ENCODE measurements around the gene SMOC2. TPM values are rescaled to one million over a fixed set of nuclear protein-coding genes. Genes with fewer than 3 reads are reported as not detected.
A peak's percentile ranks its signal among the peaks of the same experiment; 100 is the strongest.

Gene SMOC2
- total and polyA plus RNA-seq, 8 donors = 7.1 to 18.8 (median 9.5) TPM

DNA sequence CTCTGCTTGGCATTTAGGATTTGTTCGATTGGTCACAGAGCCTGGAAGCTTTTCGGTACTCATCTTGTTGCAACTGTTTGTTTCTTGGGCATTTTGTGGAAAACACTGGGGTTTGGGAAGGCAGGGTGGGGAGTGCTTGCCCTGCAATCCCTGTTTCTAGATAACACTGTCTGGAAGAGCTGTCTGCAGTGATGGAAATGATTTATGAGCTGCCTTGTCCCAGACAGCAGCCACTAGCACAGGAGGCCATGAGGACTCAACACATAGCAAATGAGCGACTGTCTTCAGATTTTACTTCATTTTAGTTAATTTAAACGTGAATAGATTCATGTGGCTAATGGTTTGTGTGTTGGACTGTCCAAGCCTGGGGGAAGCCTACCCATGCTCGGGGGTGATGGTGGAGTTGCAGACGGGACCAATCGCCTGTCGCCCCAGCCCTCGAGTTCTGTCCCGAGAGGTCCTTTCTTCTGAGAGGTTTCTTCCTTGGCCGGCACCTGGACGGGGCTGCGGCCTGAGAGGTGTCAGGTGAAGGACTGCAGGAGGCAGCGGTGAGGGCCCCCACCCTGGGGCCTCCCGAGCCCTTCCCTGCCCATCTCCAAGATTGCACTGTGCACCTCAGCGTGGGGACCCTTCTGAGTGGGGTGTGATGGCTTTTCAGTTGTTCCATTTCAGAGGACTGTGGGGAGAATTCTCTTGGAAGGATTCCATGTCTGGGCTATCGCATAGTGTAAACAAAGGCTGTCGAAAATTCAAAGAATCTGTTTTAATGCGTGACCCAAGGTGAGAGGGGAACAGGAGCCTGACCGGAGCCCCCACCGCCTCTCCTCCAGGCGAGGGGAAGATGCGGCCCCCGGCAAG, 55.4 kb downstream of the SMOC2 start:
- TF ChIP-seq, protein P1, sequence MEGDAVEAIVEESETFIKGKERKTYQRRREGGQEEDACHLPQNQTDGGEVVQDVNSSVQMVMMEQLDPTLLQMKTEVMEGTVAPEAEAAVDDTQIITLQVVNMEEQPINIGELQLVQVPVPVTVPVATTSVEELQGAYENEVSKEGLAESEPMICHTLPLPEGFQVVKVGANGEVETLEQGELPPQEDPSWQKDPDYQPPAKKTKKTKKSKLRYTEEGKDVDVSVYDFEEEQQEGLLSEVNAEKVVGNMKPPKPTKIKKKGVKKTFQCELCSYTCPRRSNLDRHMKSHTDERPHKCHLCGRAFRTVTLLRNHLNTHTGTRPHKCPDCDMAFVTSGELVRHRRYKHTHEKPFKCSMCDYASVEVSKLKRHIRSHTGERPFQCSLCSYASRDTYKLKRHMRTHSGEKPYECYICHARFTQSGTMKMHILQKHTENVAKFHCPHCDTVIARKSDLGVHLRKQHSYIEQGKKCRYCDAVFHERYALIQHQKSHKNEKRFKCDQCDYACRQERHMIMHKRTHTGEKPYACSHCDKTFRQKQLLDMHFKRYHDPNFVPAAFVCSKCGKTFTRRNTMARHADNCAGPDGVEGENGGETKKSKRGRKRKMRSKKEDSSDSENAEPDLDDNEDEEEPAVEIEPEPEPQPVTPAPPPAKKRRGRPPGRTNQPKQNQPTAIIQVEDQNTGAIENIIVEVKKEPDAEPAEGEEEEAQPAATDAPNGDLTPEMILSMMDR (IDR thresholded peaks at IDR 0.05) = no peak
- Histone ChIP-seq H3K9me3 (no peaks in the 10 kb centered on the region), H3K27me3 (peaks cover 0 to 29% of the 10 kb centered on the region in 2 donors), H3K4me1 (no peaks in the 10 kb centered on the region), H3K27ac (no peak overlapping the region), H3K4me3 (no peak overlapping the region), H3K36me3 (no peaks in the 10 kb centered on the region)
- DNase-seq (peak in 1 of 4 donors; percentile 19), ATAC-seq (no peak)
- intact Hi-C loops (cut with DNase I) = no loop called here

DNA sequence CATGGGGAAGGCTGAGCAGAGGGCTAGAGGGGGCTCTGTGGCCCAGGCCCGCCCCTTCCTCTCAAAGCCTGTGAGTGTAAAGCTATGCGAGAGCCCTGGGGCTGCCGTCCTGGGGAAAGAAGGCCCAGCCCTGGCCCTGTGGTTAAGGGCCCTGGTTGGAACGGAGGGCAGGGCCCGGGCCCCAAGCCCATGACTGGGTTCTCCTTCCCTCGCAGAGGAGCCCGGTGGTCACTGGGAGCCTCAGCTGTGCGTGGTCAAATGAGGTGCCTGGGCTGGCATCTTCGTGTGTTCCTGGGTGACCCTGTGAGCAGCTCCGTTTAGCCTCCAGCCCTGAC, 56.0 kb downstream of the SMOC2 start:
- Histone ChIP-seq H3K4me1 (no peaks in the 10 kb centered on the region), H3K27me3 (peaks cover 0 to 29% of the 10 kb centered on the region in 2 donors), H3K27ac (no peak overlapping the region), H3K9me3 (no peaks in the 10 kb centered on the region), H3K4me3 (no peak overlapping the region), H3K36me3 (no peaks in the 10 kb centered on the region)
- ATAC-seq (no peak), DNase-seq (no peak)
- intact Hi-C loops (cut with DNase I) = no loop called here
- TF ChIP-seq, protein P1 (IDR thresholded peaks at IDR 0.05) = no peak

DNA sequence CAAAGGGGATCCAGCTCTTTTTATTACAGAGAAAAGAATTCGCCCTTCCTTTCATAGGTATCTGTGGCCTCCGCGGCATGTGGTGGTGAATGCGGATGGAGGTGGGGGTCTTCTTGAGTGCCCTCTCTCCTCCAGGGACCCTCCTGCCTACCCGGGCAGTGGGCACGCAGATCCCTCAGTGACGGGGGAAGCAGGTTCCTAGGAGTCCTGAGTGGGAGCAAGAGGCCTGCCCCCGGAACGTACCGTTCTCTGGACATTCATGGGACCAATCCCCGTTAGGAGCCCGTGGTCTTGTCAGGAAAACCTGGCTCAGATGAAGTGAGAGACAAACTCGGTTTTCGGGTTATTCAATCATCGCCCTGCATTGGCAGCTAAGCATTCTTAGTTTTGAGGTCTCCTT, 56.4 kb downstream of the SMOC2 start:
- Histone ChIP-seq H3K4me3 (no peak overlapping the region), H3K4me1 (no peaks in the 10 kb centered on the region), H3K36me3 (no peaks in the 10 kb centered on the region), H3K27ac (no peak overlapping the region), H3K9me3 (no peaks in the 10 kb centered on the region), H3K27me3 (peaks cover 0 to 29% of the 10 kb centered on the region in 2 donors)
- TF ChIP-seq, protein P1 (IDR thresholded peaks at IDR 0.05) = no peak
- no peak for DNase-seq
- no peak for ATAC-seq
- intact Hi-C loops (cut with DNase I) = no loop called here

- Histone ChIP-seq H3K4me3 (no peak overlapping the region), H3K36me3 (no peaks in the 10 kb centered on the region), H3K27ac (no peak overlapping the region), H3K9me3 (no peaks in the 10 kb centered on the region), H3K4me1 (no peaks in the 10 kb centered on the region), H3K27me3 (peaks cover 0 to 29% of the 10 kb centered on the region in 2 donors)
- intact Hi-C loops (cut with DNase I) = no loop called here
- TF ChIP-seq, protein P1 (IDR thresholded peaks at IDR 0.05) = no peak
- ATAC-seq (peak; percentile 36), DNase-seq (peak in 2 of 4 donors; percentile 72 to 81)
These were observed 57.3 kb downstream of the SMOC2 start for GRCh38 chr6:168498161-168498843.

DNA sequence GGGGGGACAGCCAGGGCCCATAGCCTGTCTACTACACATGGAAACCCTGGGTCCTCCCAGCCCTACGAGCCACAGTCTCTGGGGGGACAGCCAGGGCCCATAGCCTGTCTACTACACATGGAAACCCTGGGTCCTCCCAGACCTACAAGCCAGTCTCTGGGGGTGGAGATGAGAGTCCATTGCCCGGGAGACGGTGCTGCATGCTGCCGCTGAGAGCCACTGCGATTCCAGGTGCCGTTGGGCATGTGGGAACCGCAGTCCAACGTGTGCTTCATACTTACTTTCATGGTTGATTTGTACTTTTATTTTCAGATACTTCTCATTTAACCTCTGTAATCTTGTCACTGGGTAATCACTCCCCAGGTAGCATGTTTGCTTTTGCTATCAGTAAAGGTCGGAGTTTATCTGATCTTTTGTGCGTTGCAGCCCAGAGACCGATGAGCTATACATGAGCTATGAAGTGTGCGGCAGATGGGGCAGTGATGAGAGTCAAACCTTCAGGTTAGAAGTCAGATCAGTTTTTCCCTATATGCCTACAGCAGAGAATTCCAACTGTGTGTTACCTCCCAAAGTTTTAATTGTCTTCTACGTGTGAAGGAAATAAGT, 58.2 kb downstream of the SMOC2 start:
- intact Hi-C loops (cut with DNase I) = no loop called here
- no peak for ATAC-seq
- H3K9me3 ChIP-seq = no peaks in the 10 kb centered on the region

More for the DNA sequence above, 58.2 kb downstream of the SMOC2 start:
- Histone ChIP-seq H3K4me3 (no peak overlapping the region), H3K4me1 (no peaks in the 10 kb centered on the region), H3K27me3 (peaks cover 0 to 29% of the 10 kb centered on the region in 2 donors), H3K27ac (no peak overlapping the region), H3K36me3 (no peaks in the 10 kb centered on the region)
- TF ChIP-seq, protein P1 (IDR thresholded peaks at IDR 0.05) = no peak
- no peak for DNase-seq
